HG03457 (cell line): ENCODE data around the gene GALNT18.

Experiments used
- ATAC-seq: cut with Tn5 transposase; IDR thresholded peaks from one replicate; pipeline ENCODE4 v1.9.1; 2021; ENCODE audit warnings: moderate number of reproducible peaks; ENCODE audit not compliant: unreplicated experiment

Gene GALNT18

DNA sequence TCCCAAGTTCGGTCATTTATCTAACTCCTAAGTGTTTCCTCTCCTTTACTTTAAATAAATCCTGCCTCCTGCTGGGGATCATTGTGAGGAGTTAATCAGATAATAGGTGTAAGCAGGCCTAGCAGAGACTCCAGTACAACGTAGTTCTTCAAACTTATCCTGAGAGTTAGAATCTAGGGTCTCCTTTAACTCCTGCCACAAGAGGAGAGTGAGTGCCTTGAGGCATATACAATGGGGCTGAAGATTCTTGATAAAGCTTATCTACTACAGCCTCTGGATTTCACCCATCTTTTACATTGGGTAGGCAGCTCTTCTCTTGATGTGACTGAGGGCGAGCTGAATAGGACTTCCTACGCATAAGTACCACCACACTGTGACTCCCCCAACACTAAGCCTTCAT is 3.1 kb upstream of the GALNT18 start:
- no peak for ATAC-seq

DNA sequence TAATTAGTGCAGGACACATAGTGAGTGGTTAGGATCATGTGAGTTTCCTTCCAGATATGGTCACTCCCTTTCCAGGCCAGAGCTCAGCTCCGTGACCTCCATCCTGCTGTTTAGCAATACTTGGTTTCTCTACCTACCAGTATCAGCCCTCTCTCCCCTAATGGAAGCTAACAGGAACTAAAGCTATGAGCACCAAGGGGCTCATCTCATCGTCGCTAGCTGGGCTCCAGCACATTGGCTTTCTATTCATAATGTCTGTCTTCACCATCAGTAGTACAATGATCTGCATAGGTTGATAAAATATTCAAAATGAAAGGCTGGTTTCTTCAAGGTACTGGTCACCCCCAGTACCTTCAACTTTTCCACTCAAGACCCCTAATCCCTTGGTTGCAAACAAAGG is 2.4 kb upstream of the GALNT18 start:
- ATAC-seq, result no peak

DNA sequence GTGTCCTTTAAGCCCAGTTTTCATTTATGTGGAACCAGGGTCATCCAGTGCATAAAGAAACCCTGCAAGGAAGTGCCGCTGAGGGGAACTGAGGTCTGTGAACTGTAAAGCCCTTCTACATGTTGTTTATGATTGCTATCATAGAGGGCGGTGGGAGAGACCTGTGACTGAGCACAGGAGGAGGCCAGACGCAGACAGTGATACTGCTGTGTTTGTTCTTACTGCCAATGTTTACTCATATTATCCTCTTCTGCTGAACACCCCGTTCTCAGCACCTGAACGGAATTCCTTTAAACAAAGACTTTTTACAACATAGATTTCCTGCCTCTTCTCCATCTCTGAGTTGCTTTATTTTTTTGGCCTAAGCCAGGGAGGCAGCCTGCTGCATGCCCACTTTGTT is 967 bp upstream of the GALNT18 start:
- no peak for ATAC-seq

GRCh38 chr11:11622340-11622706 is 518 bp upstream of the GALNT18 start:
- no peak for ATAC-seq

- no peak for ATAC-seq
These were observed 758 bp downstream of the GALNT18 start for GRCh38 chr11:11620921-11621572.

GRCh38 chr11:11620173-11620920 is 1.5 kb downstream of the GALNT18 start:
- ATAC-seq, result no peak

DNA sequence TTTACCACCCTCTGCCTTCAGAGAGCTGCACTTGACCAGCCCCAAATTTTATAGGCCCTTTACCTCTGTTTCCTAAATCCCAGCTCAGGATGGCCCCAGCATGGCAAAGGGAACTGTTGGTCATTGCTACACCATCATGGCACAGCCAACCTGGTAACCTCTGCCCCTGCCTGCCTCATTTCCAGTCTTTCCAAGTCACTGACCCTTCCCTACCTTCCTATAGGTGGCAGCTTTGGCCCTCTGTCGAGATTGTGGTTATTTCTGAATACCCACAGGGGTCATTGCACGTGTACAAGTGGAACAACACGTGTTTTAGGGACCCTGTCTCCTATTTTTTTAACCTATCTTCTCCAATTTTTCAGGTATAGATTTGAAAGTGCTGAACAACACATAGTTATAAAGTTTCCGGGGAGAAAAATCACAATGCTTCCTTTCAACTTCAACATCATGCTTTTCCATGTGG is 2.8 kb downstream of the GALNT18 start:
- no peak for ATAC-seq

GRCh38 chr11:11615086-11615485 is 6.7 kb downstream of the GALNT18 start:
- ATAC-seq, result no peak

DNA sequence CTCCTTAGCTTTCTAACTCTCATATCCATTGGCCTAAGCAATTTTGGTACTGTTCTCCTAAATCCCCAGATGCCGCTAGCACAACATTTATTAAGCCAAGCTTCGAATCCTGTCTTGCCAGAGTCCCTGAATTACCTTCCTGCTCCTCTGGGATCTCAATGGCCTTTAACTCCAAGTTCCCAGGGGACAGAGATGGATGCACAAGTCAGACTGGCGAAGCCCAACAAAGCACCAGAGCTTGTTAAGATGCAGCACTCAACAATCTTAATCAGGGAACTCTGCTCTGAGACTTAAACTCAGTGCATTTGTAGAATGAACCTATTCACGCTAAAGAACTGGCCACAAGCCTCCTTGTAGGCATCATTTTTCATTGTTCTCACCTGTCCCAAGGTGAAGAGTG is 9.4 kb downstream of the GALNT18 start:
- no peak for ATAC-seq

- ATAC-seq, result no peak
These were observed 10.4 kb downstream of the GALNT18 start for GRCh38 chr11:11611381-11611780.

DNA sequence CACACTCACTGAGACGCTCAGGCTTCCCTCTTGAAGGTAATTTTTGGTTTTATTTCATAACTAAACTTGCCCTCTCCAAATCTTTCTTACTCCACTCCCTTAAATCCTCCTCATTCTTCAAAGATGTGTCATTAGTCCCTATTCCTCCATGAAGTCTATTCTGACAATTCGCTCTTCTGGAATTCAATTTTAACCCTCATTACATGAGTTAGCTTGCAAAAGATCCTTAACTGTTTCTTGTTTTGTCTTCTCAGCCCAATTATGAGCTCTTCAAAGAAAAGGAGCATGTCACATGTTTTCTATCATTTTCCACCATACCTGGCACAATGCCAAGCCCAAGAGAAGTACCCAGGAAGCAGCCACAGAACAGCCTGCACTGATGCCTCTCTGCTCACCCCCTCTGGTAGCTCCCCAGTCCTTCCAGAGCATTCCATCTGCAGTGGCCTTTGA is 13.0 kb downstream of the GALNT18 start:
- ATAC-seq, result no peak

DNA sequence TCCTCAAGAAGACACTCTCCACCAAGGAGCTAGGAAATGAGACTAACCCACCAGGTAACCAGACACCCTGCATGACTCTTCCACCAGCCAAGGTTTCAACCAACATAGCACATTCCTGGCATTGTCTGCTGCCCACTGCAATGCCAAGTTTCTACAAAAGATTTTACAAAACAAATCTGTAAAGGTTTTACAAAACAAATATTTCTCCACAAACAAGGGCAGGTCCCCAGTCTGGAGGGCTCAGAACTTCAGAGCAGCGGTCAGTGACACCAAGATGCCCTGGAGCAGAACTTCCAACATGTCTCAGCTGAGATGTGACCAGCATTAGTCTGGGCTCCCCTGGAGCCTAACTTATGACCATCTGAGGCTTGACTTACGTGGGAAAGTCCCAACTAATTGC is 14.0 kb downstream of the GALNT18 start:
- ATAC-seq, result no peak

DNA sequence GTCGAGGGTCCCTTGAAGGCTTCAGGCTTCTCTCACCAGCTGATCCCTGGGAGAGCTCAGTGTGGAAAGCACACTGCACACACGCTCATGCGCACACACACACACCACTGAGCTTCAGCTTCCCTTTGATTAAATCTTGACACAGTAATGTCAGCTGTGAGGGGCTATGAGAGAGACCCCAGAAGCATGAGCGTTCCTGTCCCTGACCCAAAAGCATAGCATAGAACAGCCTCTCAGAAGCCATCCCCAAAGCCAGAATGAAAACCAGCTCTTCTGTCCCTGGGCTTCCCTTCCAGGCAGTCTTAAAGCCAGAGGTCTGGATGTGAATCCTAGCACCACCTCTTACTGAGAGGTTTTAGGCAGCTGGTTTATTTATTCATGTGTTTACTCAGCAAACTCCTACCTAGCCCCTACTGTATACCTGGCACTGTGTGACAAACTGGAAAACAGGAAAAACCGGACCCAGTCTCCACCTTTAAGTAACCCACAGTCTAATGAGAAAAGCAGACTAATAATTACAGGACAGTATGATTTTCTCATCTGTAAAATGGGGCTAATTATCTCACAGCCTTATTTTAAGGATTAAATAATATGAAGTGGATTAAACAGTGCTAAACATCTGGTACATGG is 15.9 kb downstream of the GALNT18 start:
- no peak for ATAC-seq

DNA sequence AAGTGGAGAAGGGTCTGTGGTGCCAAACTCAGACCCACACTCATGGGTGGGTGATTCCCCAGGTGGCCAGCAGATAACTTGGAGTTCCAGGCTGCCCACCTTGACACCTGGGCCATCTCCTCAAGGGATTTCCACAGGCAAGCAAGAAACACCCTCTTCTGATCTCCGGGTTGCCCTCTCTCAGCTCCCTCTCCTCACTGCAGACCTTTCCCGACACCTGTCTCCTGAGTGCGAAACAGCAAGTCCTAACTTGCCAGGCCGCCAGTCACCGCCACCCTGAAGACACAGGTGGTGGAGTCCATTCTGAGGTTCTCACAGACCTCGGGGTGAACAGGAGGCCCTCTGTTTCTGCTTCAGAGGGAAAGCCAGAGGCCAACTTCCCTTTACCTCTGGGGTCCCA is 16.6 kb downstream of the GALNT18 start:
- ATAC-seq, result no peak

- no peak for ATAC-seq
These were observed 17.3 kb downstream of the GALNT18 start for GRCh38 chr11:11604370-11604990.

DNA sequence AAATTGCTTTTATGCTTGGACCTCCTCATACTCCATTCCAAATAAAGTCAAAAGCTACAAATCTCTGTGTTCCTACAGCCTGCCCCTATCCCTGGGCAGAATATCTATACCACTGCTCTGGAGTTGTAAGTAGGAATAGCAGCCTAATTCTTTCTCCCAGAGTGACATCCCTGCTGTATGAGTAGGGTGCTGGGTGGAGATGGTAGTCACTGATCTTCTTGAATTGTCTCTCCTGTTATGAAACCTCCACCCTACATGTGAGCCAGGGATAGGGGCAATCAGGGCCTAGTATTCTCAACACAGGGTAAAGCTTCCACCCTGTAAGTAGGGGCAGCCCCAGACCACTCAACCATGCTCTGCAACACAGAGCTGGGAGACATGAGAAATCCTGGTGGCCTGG is 19.8 kb downstream of the GALNT18 start:
- ATAC-seq, result no peak

GRCh38 chr11:11600288-11600687 is 21.5 kb downstream of the GALNT18 start:
- ATAC-seq, result no peak

- no peak for ATAC-seq
These were observed 23.6 kb downstream of the GALNT18 start for GRCh38 chr11:11598243-11598642.

GRCh38 chr11:11594162-11594561 is 27.6 kb downstream of the GALNT18 start:
- ATAC-seq, result no peak

DNA sequence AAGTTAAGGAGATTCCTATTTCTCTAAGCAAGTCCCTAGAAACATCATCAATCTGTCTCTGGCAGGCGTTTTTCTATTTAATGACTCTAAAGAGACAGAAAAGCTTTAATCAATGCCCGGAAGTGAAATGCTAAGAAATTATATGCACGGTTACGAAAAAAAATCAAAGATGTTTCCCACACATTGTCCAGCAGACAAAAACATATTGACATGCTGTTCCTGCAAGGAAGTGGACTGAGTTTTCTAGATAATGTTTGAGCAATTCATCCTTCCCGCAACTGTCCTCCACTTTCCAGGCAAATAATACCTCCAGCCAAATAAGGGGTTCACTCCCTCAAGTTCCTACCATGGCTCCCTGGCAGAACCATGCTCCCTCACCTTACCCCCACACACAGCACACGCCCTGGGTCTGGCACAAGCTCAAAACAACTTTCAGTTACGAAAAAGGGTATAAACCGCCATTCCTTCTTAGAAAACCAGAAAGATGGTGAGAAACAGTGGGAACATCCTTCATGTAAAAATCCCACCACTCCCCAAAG is 29.6 kb downstream of the GALNT18 start:
- ATAC-seq, result no peak

GRCh38 chr11:11589437-11589836 is 32.4 kb downstream of the GALNT18 start:
- ATAC-seq, result no peak
